Liver (tissue), 9 donors: ENCODE data around the gene ZNF792. TPM values are rescaled to one million over a fixed set of nuclear protein-coding genes. Genes with fewer than 3 reads are reported as not detected.

Experiments used
- DNase-seq: peaks from one replicate; pipeline ENCODE4 v3.0.0-alpha.2; 2017; ENCODE audit warnings: low spot score
- H3K27ac ChIP-seq, 2 donors: one replicate each; pipeline ENCODE4 v1.7.0; 2013; ENCODE audit warnings: inconsistent platforms in 2 of 2, low read length in 2 of 2, control low read depth in 1 of 2, low read depth in 1 of 2, mild to moderate bottlenecking in 1 of 2
- H3K27me3 ChIP-seq, 4 donors: one replicate each; pipeline versions ENCODE4 v1.6.1 to v1.7.0; 2013; ENCODE audit warnings: low read length in 3 of 4, inconsistent platforms in 1 of 4, mild to moderate bottlenecking in 1 of 4, moderate library complexity in 1 of 4; ENCODE audit not compliant: control insufficient read depth in 4 of 4, insufficient read depth in 4 of 4
- H3K36me3 ChIP-seq, 4 donors: one replicate each; pipeline versions ENCODE4 v1.6.1 to v1.7.0; 2013; ENCODE audit warnings: low read length in 3 of 4, mild to moderate bottlenecking in 3 of 4, low read depth in 1 of 4, moderate library complexity in 1 of 4; ENCODE audit not compliant: control insufficient read depth in 4 of 4, insufficient read depth in 3 of 4
- H3K4me1 ChIP-seq, 4 donors: one replicate each; pipeline versions ENCODE4 v1.6.1 to v1.7.0; 2013; ENCODE audit warnings: low read length in 3 of 4, mild to moderate bottlenecking in 3 of 4, moderate library complexity in 1 of 4; ENCODE audit not compliant: control insufficient read depth in 4 of 4, insufficient read depth in 4 of 4
- H3K4me3 ChIP-seq, 3 donors: one replicate each; pipeline versions ENCODE4 v1.6.1 to v1.7.0; 2013; ENCODE audit warnings: low read length in 3 of 3, control low read depth in 1 of 3, low read depth in 1 of 3, mild to moderate bottlenecking in 1 of 3
- H3K9ac ChIP-seq, 2 donors: one replicate each; pipeline ENCODE4 v1.7.0; 2013; ENCODE audit warnings: low read length in 2 of 2, mild to moderate bottlenecking in 2 of 2, moderate library complexity in 2 of 2, control low read depth in 1 of 2, low read depth in 1 of 2
- H3K9me3 ChIP-seq, 4 donors: one replicate each; pipeline versions ENCODE4 v1.6.1 to v1.7.0; 2013; ENCODE audit warnings: low read length in 3 of 4; ENCODE audit not compliant: control insufficient read depth in 4 of 4
- ATF3 ChIP-seq: IDR thresholded peaks from 2 replicates; pipeline ENCODE4 v1.6.1; 2016; ENCODE audit warnings: antibody characterized with exemption
- CTCF ChIP-seq: fragments of 150-350 bp; IDR thresholded peaks from 2 replicates; pipeline ENCODE4 v1.5.1; 2017; ENCODE audit warnings: improper control_type of control experiment, low read depth, low read length; ENCODE audit not compliant: missing input control
- EGR1 ChIP-seq, 2 donors: IDR thresholded peaks; 2 replicates each; pipeline ENCODE4 v1.6.1; 2016 to 2018; ENCODE audit warnings: antibody characterized with exemption in 2 of 2, low read depth in 2 of 2
- FOXA1 ChIP-seq: IDR thresholded peaks from 2 replicates; pipeline ENCODE4 v1.6.1; 2016; ENCODE audit warnings: antibody characterized with exemption
- FOXA2 ChIP-seq: IDR thresholded peaks from 2 replicates; pipeline ENCODE4 v1.6.1; 2016; ENCODE audit warnings: antibody characterized with exemption
- GABPA ChIP-seq, 2 donors: IDR thresholded peaks in 1 of 2; conservative IDR thresholded peaks in 1 of 2; 2 replicates each; pipeline ENCODE4 v1.6.1; 2016; ENCODE audit warnings: antibody characterized with exemption in 2 of 2, mild to moderate bottlenecking in 1 of 2, moderate library complexity in 1 of 2
- HNF4A ChIP-seq, 2 donors: conservative IDR thresholded peaks; 2 replicates each; pipeline ENCODE4 v1.6.1; 2016; ENCODE audit warnings: antibody characterized with exemption in 2 of 2, mild to moderate bottlenecking in 2 of 2
- HNF4G ChIP-seq: IDR thresholded peaks from 2 replicates; pipeline ENCODE4 v1.6.1; 2016; ENCODE audit warnings: antibody characterized with exemption
- JUND ChIP-seq, 2 donors: IDR thresholded peaks; 2 replicates each; pipeline ENCODE4 v1.6.1; 2016; ENCODE audit warnings: antibody characterized with exemption in 2 of 2
- MAX ChIP-seq: IDR thresholded peaks from 2 replicates; pipeline ENCODE4 v1.6.1; 2016; ENCODE audit warnings: antibody characterized with exemption
- NR2F2 ChIP-seq: IDR thresholded peaks from 2 replicates; pipeline ENCODE4 v1.6.1; 2016; ENCODE audit warnings: antibody characterized with exemption
- RAD21 ChIP-seq, 2 donors: IDR thresholded peaks; 2 replicates each; pipeline ENCODE4 v1.6.1; 2016; ENCODE audit warnings: antibody characterized with exemption in 2 of 2, mild to moderate bottlenecking in 2 of 2
- RXRA ChIP-seq, 2 donors: IDR thresholded peaks; 2 replicates each; pipeline ENCODE4 v1.6.1; 2017 to 2018; ENCODE audit warnings: antibody characterized with exemption in 2 of 2, mild to moderate bottlenecking in 1 of 2
- SP1 ChIP-seq: IDR thresholded peaks from 2 replicates; pipeline ENCODE4 v1.6.1; 2018; ENCODE audit warnings: antibody characterized with exemption, mild to moderate bottlenecking
- TAF1 ChIP-seq: conservative IDR thresholded peaks from 2 replicates; pipeline ENCODE4 v1.6.1; 2016; ENCODE audit warnings: antibody characterized with exemption, mild to moderate bottlenecking
- YY1 ChIP-seq: IDR thresholded peaks from 2 replicates; pipeline ENCODE4 v1.6.1; 2016; ENCODE audit warnings: antibody characterized with exemption, mild to moderate bottlenecking
- WGBS: extraction: QIAGEN DNeasy Blood & Tissue Kit; methylation state at CpG from one replicate; pipeline ENCODE4 v1.1.7; 2013; 5-methylcytosine and 5-hydroxymethylcytosine counted together
- polyA plus RNA-seq, 2 donors: library from polyadenylated mRNA; stranded (reverse) in 1 of 2; unstranded in 1 of 2; fragments of 200-250 nt in 1 of 2; fragments of >200 nt in 1 of 2; fragmentation: Nextera tagmentation in 1 of 2; extraction: Ambion mirVana in 1 of 2; gene quantifications; one replicate each; pipeline versions ENCODE4 v1.2.1 to v1.2.3, GENCODE V29; 2013 to 2015
- total RNA-seq, 2 donors: library from RNA; depleted of rRNA; stranded (reverse); fragments of >200 nt; gene quantifications; one replicate each; pipeline ENCODE4 v1.2.3, GENCODE V29; 2014
- TF ChIP-seq, protein P1 (sequence below): IDR thresholded peaks from 2 replicates; pipeline ENCODE4 v1.6.1; 2016; ENCODE audit warnings: antibody characterized with exemption, mild to moderate bottlenecking
- TF ChIP-seq, protein P2 (sequence below): IDR thresholded peaks from 2 replicates; pipeline ENCODE4 v1.6.1; 2016; ENCODE audit warnings: antibody characterized with exemption
- donor health status: healthy.
- donor health status: healthy.
- donor health status: healthy.
- donor health status: healthy.
- donor health status: healthy.

ZNF792 gene
- total and polyA plus RNA-seq, 4 donors = 0.65 to 4.9 (median 3.1) TPM

DNA sequence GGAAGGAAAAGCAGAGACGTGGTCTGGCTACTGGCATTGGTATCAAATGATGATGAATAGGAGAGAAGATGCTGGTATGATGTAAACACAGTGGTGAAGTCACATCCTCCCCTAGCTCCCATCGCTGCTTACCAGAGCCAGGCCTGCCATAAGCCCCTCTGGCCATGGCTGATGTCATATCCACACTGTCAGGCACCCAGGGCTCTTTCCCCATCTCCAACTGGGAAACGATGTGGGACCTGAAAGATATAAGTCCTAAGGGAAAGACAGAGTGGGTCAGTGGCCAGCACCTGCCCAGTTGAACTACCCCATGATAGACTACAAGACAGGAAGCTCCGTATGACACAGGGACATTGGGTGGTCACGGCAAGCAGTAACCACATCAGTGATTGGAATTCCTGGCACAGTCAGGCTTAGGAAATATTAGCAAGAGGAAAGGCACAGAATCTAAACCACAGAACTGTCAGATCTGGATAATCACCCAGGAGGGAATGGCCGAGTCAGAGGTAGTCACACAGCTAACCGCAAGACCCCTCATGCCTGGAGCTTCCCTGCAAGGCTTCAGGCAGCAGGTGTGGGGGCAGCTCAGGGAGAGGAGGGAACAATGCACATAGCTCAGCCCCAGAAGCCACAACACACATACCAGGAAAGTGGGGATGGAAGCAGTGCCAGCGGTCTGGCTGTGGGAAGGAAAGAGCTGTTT lies 3.8 kb downstream of the ZNF792 start:
- TF ChIP-seq CTCF = no peak
- no peak for TF ChIP-seq EGR1 (IDR thresholded peaks at IDR 0.05; ENCODE audit: low read depth in 2 of 2)
- no peak for TF ChIP-seq HNF4A (conservative IDR thresholded peaks at IDR 0.05)
- no peak for TF ChIP-seq GABPA (IDR thresholded peaks at IDR 0.05 in 1 of 2, conservative IDR thresholded peaks at IDR 0.05 in 1 of 2)
- no peak for TF ChIP-seq HNF4G
- TF ChIP-seq FOXA2 = no peak
- no peak for TF ChIP-seq MAX
- no peak for TF ChIP-seq TAF1
- TF ChIP-seq FOXA1 = no peak
- TF ChIP-seq, protein P1, sequence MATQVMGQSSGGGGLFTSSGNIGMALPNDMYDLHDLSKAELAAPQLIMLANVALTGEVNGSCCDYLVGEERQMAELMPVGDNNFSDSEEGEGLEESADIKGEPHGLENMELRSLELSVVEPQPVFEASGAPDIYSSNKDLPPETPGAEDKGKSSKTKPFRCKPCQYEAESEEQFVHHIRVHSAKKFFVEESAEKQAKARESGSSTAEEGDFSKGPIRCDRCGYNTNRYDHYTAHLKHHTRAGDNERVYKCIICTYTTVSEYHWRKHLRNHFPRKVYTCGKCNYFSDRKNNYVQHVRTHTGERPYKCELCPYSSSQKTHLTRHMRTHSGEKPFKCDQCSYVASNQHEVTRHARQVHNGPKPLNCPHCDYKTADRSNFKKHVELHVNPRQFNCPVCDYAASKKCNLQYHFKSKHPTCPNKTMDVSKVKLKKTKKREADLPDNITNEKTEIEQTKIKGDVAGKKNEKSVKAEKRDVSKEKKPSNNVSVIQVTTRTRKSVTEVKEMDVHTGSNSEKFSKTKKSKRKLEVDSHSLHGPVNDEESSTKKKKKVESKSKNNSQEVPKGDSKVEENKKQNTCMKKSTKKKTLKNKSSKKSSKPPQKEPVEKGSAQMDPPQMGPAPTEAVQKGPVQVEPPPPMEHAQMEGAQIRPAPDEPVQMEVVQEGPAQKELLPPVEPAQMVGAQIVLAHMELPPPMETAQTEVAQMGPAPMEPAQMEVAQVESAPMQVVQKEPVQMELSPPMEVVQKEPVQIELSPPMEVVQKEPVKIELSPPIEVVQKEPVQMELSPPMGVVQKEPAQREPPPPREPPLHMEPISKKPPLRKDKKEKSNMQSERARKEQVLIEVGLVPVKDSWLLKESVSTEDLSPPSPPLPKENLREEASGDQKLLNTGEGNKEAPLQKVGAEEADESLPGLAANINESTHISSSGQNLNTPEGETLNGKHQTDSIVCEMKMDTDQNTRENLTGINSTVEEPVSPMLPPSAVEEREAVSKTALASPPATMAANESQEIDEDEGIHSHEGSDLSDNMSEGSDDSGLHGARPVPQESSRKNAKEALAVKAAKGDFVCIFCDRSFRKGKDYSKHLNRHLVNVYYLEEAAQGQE = no peak
- TF ChIP-seq YY1 = no peak
- no peak for TF ChIP-seq RAD21 (IDR thresholded peaks at IDR 0.05)
- no peak for TF ChIP-seq ATF3
- no peak for TF ChIP-seq RXRA (IDR thresholded peaks at IDR 0.05)
- TF ChIP-seq SP1 = no peak
- TF ChIP-seq, protein P2, sequence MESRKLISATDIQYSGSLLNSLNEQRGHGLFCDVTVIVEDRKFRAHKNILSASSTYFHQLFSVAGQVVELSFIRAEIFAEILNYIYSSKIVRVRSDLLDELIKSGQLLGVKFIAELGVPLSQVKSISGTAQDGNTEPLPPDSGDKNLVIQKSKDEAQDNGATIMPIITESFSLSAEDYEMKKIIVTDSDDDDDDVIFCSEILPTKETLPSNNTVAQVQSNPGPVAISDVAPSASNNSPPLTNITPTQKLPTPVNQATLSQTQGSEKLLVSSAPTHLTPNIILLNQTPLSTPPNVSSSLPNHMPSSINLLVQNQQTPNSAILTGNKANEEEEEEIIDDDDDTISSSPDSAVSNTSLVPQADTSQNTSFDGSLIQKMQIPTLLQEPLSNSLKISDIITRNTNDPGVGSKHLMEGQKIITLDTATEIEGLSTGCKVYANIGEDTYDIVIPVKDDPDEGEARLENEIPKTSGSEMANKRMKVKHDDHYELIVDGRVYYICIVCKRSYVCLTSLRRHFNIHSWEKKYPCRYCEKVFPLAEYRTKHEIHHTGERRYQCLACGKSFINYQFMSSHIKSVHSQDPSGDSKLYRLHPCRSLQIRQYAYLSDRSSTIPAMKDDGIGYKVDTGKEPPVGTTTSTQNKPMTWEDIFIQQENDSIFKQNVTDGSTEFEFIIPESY = no peak
- TF ChIP-seq NR2F2 = no peak
- no peak for TF ChIP-seq JUND (IDR thresholded peaks at IDR 0.05)
- Histone ChIP-seq H3K4me3 (peak overlapping the region in 2 of 3 donors; percentile 12 to 57), H3K9me3 (peaks cover 38 to 60% (median 49%) of the 10 kb centered on the region in 4 donors), H3K27ac (no peak overlapping the region), H3K9ac (no peak overlapping the region), H3K4me1 (peaks cover 11 to 17% (median 11%) of the 10 kb centered on the region in 4 donors), H3K27me3 (no peaks in the 10 kb centered on the region), H3K36me3 (peaks cover 11 to 51% (median 41%) of the 10 kb centered on the region in 4 donors)
- no peak for DNase-seq
- 98% methylated on average over 8 of the region's 8 CpGs for WGBS
